ENCODE results near the gene GIGYF2.

Gene GIGYF2

GRCh38 chr2:232653441-232653840, 43.7 kb upstream of the GIGYF2 start:
- TF ChIP-seq MAX (IDR thresholded peaks at IDR 0.05) = no peak
- TF ChIP-seq TAF1 (IDR thresholded peaks at IDR 0.05; ENCODE audit: low read depth) = no peak
- no peak for TF ChIP-seq CEBPB (IDR thresholded peaks at IDR 0.05)
- no peak for TF ChIP-seq NFIC (IDR thresholded peaks at IDR 0.05)
- TF ChIP-seq FOXM1 (IDR thresholded peaks at IDR 0.05; ENCODE audit: borderline replicate concordance, low read depth) = no peak
- no peak for TF ChIP-seq YY1 (IDR thresholded peaks at IDR 0.05; ENCODE audit: low read depth)
- no peak for TF ChIP-seq TCF12 (IDR thresholded peaks at IDR 0.05; ENCODE audit: low read depth)
- no peak for TF ChIP-seq TEAD4 (IDR thresholded peaks at IDR 0.05)
- TF ChIP-seq CREB1 (IDR thresholded peaks at IDR 0.05; ENCODE audit: low read depth) = no peak
- no peak for TF ChIP-seq RAD21 (IDR thresholded peaks at IDR 0.05; ENCODE audit: low read depth)
- no peak for TF ChIP-seq USF1 (IDR thresholded peaks at IDR 0.05)
- TF ChIP-seq ZBTB7A (IDR thresholded peaks at IDR 0.05; ENCODE audit: low read depth) = no peak
- TF ChIP-seq REST (IDR thresholded peaks at IDR 0.05; ENCODE audit: low read depth) = no peak
- TF ChIP-seq EGR1 (IDR thresholded peaks at IDR 0.05) = no peak
- no peak for TF ChIP-seq EP300 (IDR thresholded peaks at IDR 0.05; ENCODE audit: borderline replicate concordance)

GRCh38 chr2:232655392-232655791, 41.7 kb upstream of the GIGYF2 start:
- TF ChIP-seq TEAD4 (IDR thresholded peaks at IDR 0.05) = no peak

- no peak for TF ChIP-seq CREB1 (IDR thresholded peaks at IDR 0.05; ENCODE audit: low read depth)
- TF ChIP-seq USF1 (IDR thresholded peaks at IDR 0.05) = no peak
- no peak for TF ChIP-seq MAX (IDR thresholded peaks at IDR 0.05)
- no peak for TF ChIP-seq NFIC (IDR thresholded peaks at IDR 0.05)
- no peak for TF ChIP-seq RAD21 (IDR thresholded peaks at IDR 0.05; ENCODE audit: low read depth)
- no peak for TF ChIP-seq TAF1 (IDR thresholded peaks at IDR 0.05; ENCODE audit: low read depth)
- TF ChIP-seq TEAD4 (IDR thresholded peaks at IDR 0.05) = no peak
- no peak for TF ChIP-seq EP300 (IDR thresholded peaks at IDR 0.05; ENCODE audit: borderline replicate concordance)
- no peak for TF ChIP-seq CEBPB (IDR thresholded peaks at IDR 0.05)
- TF ChIP-seq ZBTB7A (IDR thresholded peaks at IDR 0.05; ENCODE audit: low read depth) = no peak
- TF ChIP-seq FOXM1 (IDR thresholded peaks at IDR 0.05; ENCODE audit: borderline replicate concordance, low read depth) = no peak
- TF ChIP-seq TCF12 (IDR thresholded peaks at IDR 0.05; ENCODE audit: low read depth) = no peak
- no peak for TF ChIP-seq EGR1 (IDR thresholded peaks at IDR 0.05)
- TF ChIP-seq REST (IDR thresholded peaks at IDR 0.05; ENCODE audit: low read depth) = no peak
- TF ChIP-seq YY1 (IDR thresholded peaks at IDR 0.05; ENCODE audit: low read depth) = no peak
These were observed 38.8 kb upstream of the GIGYF2 start for GRCh38 chr2:232658217-232658785.

GRCh38 chr2:232659359-232659758, 37.8 kb upstream of the GIGYF2 start:
- TF ChIP-seq NFIC (IDR thresholded peaks at IDR 0.05) = no peak
- no peak for TF ChIP-seq MAX (IDR thresholded peaks at IDR 0.05)
- no peak for TF ChIP-seq TAF1 (IDR thresholded peaks at IDR 0.05; ENCODE audit: low read depth)
- TF ChIP-seq TEAD4 (IDR thresholded peaks at IDR 0.05) = no peak
- TF ChIP-seq REST (IDR thresholded peaks at IDR 0.05; ENCODE audit: low read depth) = no peak
- no peak for TF ChIP-seq YY1 (IDR thresholded peaks at IDR 0.05; ENCODE audit: low read depth)
- no peak for TF ChIP-seq CEBPB (IDR thresholded peaks at IDR 0.05)
- no peak for TF ChIP-seq EP300 (IDR thresholded peaks at IDR 0.05; ENCODE audit: borderline replicate concordance)

Data from Ishikawa (cell line).